Retina (tissue), 1 donor: ENCODE data around the gene VPS13A.
"Not testable (repeated sequence)": the region's sequence is repeated elsewhere in the genome, so short reads cannot be mapped to it uniquely, and the experiment has no call there.

Experiments
- DNase-seq: peaks from one replicate; pipeline ENCODE4 v3.0.0-alpha.2; 2016

VPS13A gene

DNA sequence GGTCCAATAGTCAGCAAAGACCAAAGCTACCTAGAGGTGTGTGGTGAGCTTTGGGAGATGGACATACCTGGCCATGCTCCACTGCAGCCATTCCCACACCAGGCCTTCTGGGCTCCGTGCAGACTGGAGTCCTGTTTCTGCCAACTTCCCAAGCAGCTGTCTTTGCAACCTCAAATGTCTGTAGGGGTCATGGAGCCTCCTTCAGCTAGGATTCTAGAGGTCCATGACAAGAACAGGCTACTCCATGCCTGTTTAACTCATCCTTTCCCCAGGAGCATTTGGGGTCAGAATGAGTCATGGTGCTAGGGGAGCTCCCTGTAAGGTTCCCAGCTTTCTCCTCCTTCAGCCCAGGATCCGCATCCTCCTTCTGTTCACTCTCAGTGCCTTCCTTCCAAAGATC lies 17.1 kb downstream of the VPS13A start:
- DNase-seq = no peak

DNA sequence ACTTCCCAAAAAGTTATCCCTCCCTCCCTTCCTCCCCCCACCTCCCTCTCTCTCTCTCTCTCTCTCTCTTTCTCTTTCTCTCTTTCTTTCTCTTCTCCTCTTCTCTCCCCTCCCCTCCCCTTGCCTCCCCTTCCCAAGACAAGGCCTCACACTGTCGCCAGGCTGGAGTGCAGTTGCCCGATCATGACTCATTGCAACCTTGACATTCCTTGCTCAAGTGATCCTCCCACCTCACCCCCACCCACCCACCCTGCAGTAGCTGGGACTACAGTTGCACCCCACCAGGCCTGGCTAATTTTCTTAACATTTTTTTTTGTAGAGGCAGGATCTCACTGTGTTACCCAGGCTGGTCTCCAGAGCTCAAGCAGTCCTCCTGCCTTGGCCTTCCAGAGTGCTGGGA lies 32.8 kb downstream of the VPS13A start:
- no peak for DNase-seq

DNA sequence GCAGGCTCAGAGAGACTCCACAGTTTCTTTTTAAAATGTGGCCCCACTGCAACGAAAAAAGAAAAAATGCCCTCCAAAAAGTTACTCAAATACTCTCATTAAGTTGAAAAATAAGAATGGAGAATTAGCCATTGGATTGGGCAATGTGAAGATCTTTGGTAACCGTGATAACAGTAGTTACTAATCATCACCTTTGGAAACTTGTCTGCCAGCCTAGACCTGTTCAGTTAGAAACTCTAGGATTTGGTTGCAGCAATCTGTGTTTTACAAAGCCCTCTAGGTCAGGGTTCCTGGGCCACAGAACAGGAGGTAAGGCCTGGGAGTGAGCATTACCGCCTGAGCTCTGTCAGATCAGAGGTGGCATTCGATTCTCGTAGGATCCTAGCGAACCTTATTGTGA lies 34.2 kb downstream of the VPS13A start:
- DNase-seq = no peak

DNA sequence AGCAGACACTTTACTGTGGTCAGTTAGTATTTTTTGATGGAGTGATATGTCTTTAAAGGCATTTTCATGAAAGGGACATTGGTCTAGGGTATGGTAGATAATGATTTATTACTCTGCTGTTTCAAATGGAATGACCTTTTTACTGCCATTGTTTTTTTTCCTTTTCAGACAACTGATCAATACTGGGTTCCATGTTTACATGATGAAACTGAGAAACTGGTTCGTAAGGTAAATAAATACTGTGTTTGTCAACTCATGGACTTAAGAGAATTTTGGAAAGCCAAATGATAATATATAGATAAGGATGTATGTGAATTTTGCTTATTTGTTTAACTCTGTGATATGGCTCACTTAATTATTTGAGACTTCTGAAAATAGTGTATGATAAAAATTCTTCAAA lies 35.5 kb downstream of the VPS13A start:
- DNase-seq = no peak

DNA sequence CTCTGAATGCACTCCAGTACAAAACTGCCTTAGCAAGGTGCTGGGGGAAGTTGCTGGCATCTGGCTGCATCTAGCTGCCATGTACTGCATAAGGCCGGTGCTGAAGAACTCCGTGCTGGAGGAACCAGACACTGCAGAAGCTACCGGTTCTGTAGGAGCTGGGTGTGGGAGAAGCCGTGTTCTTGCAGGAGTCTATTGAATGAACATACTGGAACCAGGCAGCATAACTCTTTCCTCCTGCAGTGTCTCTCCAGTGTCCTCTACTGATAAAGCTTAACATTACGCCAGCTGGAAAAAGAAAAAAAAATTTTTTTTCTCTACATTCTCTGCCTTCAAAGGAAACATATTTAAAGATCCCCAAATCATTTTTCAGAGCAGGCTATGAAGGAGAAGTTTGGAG lies 38.5 kb downstream of the VPS13A start:
- no peak for DNase-seq

DNA sequence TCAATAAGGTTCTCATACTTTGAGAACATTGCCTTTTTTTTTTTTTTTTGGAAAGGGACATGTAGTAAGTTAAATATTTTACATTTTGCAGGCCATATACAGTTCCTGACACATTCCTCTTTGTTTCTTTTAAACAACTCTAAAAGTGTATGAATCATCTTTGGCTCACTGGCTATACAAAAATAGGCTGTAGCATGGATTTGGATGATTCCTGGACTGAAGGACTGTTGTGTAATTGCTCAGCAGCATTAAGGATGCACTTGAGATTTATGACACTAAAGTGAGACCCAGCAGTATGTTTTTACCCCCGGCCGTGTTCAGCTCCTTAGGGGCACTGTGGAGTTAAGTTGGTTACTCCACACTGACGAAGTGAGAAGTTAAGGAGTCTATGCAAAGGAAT lies 41.3 kb downstream of the VPS13A start:
- DNase-seq = no peak

DNA sequence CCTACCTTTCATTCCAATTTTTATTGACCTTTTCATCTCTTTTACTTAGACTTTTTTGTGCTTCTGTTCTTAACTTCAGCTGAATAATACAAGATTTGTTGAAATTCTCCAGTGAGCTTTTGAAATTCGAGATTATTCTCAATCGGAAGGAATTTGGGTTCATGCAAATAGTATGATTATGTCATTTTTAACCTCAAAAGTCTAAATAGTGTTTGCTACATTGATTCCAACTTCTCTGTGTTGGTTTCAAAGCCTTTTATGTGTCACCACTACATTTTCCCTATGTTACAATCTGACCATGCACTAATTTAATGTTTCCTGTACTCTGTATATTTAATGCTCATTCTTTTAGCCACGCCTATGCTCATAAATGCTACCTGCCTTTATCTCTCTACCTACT lies 44.1 kb downstream of the VPS13A start:
- DNase-seq = no peak

DNA sequence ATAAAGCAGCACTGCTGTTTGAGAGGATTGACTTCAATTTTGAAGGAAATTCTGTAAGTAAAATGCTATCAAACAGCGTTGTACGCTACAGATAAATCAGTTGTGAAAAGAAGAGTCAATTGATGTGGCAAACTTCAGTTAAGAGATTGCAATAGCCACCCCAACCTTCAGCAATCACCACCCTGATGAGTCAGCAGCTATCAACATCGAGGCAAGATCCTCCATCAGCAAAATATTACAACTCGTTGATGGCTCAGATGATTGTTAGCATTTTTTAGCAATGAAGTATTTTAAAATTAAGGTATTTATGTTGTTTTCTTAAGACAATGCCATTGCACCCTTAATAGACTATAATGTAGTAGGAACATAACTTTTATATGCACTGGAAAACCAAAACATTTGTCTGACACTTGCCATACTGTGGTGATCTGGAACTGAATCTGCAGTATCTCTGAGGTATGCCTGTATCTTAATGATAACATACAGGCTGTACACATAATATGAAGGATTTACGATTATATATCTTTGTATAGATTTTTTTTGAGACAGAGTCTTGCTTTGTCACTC lies 47.5 kb downstream of the VPS13A start:
- DNase-seq = no peak

DNA sequence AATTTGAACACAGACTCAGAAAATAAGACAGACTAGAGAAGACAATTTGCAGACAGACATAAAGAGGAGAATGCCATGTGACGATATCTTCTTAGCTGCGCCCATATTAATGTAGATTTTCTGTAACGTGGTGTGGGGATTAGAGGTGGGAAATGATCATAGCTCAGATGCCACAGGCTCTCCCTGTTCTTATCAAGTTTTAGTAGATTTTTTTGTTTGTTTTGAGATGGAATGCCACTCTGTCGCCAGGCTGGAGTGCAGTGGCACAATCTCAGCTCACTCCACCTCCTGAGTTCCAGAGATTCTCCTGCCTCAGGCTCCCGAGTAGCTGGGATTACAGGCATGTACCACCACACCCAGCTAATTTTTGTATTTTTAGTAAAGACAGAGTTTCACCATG lies 59.4 kb downstream of the VPS13A start:
- DNase-seq = no peak

DNA sequence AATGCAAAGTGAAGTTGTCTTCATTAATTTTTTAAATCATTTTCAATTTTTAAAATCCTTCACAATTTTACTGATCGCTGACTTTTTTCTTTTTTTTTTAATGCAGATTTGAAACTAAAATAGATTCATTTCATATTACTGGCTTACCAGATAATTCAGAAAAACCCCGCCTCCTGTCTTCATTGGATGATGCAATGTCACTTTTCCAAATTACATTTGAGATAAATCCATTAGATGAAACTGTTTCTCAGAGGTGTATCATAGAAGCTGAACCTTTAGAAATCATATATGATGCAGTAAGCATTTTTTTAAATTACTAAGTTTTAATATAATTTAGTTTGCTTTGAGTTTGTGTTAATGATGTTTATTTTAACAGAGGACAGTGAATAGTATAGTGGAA lies 60.6 kb downstream of the VPS13A start:
- no peak for DNase-seq

DNA sequence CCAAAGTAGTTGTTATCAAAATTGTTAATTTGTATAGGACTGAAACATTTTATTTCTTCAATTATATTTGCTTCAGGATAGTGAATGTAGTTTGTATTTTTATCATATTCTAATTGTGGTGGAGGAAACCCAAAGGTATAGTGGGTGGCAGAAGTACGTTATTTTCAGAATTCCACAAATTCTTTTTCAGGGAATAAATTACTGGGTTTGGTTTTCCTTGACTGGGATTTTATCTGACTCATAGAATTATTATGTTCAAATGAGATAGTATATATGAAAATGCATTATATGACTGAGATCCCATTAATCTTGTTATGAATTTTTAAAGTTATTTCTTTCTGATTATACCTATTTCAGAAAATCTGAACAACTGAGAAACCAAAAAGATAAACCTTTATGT lies 73.7 kb downstream of the VPS13A start:
- no peak for DNase-seq

DNA sequence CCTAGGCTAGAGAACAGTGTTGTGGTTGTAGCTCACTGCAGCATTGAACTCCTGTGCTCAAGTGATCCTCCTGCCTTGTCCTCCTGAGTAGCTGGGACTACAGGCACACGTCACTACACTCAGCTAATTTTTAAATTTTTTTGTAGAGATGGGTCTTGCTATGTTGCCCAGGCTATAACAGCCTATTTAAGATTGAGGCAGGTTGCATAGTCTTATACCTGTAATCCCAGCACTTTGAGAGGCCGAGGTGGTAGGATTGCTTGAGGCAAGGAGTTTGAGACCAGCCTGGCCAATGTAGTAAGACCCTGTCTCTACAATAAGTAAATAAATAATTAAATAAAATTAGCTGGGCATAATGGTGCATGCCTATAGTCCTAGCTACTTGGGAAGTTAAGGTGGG lies 79.9 kb downstream of the VPS13A start:
- DNase-seq = no peak

DNA sequence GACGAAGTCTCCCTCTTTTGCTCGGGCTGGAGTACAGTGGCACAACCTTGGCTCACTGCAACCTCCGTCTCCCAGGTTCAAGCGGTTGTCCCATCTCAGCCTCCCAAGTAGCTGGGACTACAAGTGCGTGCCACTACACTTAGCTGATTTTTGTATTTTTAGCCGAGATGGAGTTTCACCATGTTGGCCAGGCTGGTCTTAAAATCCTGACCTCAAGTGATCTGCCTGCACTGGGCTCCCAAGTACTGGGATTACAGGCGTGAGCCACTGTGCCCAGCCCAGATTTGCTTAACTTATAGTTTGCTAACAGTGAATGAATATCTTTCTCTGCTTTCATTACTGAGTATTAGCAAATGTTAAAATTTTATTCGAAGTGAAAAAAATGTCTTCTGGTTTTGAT lies 84.3 kb downstream of the VPS13A start:
- no peak for DNase-seq

DNA sequence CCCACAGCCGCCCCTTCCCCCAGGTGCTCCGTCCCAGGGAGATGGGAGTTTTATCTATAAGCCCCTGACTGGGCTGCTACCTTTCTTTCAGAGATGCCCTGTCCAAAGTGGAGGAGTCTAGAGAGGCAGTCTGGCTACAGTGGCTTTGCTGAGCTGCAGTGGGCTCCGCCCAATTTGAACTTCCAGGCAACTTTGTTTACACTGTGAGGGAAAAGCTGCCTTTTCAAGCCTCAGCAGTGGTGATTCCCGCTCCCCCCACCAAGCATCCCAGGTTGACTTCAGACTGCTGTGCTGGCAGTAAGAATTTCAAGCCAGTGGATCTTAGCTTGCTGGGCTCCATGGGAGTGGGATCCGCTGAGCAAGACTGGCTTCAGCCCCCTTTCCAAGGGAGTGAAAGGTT lies 90.4 kb downstream of the VPS13A start:
- DNase-seq = not testable (repeated sequence)

DNA sequence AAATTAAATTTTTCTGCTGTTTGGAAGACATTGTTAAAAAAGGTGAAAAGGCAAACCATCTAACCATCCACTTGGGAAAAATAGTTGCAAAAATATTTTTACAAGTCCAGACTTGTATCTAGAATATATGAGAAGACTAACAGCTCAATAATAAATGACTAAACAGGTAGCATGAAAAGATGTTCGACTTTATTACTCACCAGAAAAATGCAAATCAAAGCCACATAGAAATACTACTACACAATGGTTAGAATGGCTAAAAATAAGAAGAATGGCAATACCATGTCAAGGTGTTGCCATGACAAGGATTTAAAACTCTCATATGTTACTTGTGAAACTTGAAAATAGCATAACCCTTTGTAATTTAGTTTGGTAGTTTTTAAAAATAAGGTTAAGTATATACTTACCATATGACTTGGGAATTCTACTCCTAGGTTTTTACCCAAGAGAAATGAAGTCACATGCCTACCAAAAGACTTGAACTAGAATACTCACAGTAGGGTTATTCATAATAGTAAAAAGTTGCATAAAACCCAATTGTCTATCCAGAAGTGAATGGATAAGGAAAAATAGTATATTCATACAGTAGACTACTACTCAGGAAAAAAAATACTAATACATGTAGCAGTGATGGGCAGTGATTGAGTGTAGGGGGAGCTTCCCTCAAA lies 93.8 kb downstream of the VPS13A start:
- DNase-seq = no peak

DNA sequence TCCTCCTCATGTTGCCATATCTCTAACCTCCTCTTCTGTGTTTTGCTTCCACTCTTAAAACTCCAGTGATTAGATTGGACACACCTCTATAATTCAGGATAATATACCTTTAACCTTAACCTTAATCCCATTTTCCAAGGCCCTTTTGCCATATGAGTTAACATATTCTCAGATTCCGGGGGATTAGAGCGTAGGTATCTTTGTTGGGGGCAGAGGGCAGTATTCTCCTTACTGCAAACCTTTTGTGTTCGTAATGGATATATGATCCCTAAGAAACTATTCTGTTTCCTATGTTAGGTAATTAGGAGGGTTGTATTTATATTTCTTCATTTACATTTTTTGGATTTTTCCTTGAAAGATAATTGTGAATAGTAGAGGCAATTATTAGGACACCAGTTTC lies 99.5 kb downstream of the VPS13A start:
- DNase-seq = no peak

DNA sequence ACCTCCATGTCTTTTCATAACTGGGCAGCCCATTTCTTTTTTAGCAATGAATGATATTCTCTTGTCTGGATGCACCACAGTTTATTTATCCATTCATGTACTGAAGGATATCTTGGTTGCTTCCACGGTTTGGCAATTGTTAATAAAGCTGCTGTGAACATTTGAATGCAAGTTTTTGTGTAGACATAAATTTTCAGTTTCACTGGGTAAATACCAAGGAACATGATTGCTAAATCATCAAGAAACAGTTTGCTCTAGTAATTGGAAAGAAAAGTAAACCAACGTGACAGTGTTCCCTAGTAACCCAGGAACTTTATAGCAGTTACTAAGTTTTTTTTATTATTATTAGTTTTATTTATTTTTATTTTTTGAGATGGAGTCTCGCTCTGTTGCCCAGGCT lies 100.4 kb downstream of the VPS13A start:
- DNase-seq = no peak

DNA sequence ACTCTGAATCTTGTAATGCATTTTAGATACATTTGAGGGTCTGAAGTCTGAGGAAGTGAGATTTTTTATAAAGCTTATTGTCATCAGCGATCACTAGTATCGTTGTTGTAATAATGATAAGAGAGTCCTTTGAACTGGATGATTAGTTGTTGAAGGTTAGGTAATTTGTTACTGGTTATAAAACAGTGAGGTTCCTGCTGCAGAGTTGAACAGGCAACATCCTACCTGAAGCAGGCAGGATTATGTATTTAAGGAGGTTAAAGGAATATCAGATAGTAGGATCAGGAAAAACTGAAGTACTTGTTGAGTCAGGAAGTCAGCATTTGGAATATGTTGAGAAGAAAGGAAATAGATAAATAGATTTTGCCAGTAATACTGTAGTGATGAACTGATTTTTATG lies 106.7 kb downstream of the VPS13A start:
- DNase-seq = no peak

DNA sequence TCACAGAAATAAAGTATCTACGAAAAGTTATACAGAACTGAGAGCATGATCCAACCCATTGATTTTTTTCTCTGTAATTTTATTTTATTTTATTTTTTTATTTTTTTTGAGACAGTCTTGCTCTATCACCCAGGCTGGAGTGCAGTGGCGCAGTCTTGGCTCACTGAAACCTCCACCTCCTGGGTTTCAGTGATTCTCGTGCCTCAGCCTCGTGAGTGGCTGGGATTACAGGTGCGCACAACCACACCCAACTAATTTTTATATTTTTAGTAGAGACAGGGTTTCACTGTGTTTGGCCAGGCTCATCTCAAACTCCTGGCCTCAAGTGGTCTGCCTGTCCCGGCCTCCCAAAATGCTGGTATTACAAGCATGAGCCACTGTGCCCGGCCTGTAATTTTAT lies 107.3 kb downstream of the VPS13A start:
- DNase-seq = no peak

DNA sequence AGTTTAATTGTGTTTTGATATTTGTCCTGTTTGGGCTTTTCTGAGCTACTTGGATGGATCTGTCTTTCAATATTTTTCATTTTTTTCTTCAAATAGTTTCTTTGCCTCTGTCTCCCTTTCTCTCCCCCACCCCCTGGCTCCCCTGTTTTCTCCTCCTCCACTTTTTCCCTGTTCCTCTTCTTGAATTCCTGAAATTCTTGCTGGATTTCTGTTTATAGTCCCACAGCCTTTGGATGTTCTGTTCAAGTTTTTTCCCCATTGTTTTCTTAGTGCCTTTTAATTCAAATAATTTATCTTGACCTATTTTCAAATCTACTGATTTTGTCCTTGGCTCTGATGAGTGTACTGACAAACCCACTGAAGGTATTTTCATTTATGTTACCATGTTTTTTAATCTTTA lies 113.0 kb downstream of the VPS13A start:
- no peak for DNase-seq

DNA sequence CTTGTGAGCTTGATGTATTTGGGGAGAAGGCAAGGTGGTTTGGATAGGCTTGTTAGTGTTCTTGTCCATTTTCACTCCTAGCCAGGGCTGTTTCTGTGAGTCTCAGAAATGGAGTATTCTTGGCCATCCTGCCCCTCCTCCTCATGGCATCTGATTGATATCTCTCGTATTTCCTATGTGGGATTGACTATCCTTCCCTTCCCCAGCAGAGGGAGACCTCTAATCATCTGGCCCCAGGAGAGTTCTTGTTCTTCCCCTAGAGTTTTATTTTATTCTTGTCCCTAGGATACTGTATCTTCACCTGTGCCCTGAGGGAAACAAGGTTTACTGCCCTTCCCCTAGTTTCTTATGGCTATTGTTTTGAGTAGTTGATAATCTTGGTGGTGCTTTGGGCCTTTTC lies 114.4 kb downstream of the VPS13A start:
- no peak for DNase-seq

DNA sequence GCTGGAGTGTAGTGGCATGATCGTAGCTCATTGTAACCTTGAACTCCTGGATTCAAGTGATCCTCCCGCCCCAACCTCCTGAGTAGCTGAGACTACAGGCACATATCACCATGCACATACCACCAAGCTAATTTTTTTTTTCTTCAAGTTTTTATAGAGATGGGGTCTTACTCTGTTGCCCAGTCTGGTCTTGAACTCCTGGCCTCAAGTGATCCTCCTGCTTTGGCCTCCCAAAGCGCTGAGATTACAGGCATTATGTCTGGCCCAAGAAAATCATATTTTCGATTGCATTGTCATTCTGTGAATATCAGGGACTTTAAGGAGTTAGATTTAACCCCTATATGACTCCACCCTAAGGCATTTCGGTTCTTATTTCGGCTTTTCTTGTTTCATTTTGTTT lies 116.6 kb downstream of the VPS13A start:
- DNase-seq = no peak

DNA sequence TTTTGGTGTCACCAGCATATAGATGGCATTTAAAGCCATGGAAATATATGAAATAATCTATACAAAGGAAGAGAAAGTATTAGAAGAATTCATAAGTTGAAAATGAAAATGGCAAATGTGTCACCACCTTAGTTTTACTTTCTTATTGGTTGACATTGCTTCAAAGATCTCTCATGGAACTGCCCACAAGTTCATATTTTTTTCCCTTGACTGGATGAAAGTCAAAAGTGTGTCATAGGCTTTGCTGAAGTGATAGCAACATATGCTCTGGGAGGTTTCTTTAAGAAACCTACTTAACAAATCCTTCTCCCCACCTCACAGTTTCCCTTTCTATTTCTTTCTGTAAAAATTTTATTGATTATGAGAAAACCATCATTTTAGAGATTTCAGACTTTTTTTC lies 127.2 kb downstream of the VPS13A start:
- DNase-seq = no peak

DNA sequence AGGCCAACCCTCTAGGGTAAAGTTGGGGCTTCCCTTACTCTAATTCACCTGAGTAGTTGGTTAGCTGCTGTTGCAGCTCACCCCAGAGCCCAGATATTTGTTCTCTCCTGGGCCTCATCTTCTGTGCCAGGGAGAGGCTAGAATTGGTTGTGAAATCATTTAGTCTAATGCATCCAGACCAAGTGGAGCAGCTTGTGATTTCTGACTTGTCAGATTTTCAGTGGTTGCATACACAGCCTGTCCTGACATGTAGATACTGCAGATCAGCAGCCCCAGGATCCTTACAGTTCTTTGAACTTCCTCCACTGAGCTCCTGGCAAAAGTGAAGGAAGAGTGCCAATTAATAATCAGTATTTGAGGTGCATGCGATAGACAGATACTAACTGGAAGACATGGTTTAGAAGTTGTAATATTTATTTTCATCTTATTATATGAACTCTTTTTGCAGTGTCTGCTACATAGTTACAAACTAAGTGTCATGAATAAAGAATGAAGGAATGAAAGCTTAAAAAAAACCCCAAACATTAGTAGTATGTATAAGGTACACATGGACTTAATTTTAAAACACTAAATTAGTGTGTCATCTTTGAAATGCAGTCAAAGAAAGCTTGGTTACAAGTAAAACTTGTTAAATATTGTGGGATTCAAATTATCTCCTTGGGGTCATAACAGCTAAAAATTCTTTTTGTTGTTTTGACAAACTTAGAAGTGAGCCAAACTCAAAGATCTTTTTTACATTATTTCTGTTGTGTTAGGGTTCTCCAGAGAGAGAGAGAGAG lies 128.5 kb downstream of the VPS13A start:
- DNase-seq = no peak

DNA sequence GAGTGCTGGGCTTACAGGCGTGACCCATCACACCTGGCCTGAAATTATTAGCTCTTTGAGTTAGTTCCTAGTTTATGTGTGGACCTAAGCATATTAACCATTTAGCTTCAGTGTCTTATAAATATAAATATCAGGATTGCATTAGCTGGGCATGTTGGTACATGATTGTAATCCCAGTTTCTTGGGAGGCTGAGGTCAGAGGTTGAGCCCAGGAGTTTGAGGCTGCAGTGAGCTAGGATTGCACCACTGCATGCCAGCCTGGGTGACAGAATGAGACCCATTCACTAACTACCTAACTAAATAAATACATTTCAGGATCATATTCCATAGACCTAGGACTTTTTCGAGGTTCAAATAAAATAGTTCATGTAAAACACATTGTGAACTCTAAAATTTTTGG lies 129.8 kb downstream of the VPS13A start:
- DNase-seq = no peak
